H9 (cell line): ENCODE results near the gene CLPX. TPM values are rescaled to one million over a fixed set of nuclear protein-coding genes. Genes with fewer than 3 reads are reported as not detected.

Source experiments
- DNase-seq: peaks from one replicate; pipeline ENCODE4 v3.0.0-alpha.2; 2017
- H2AFZ ChIP-seq: one replicate; pipeline ENCODE4 v1.6.1; 2013; ENCODE audit warnings: mild to moderate bottlenecking, low read length, control low read depth, moderate library complexity
- H2AK5ac ChIP-seq: 2 replicates; pipeline ENCODE4 v1.6.1; 2013; ENCODE audit warnings: low read length, control low read depth, mixed read lengths; ENCODE audit not compliant: insufficient read length
- H2BK120ac ChIP-seq: one replicate; pipeline ENCODE4 v1.6.1; 2013; ENCODE audit warnings: low read depth, mild to moderate bottlenecking, low read length, control low read depth, inconsistent platforms; ENCODE audit not compliant: poor library complexity, severe bottlenecking
- H2BK12ac ChIP-seq: 2 replicates; pipeline ENCODE4 v1.6.1; 2013; ENCODE audit warnings: low read length, control low read depth, mixed read lengths, low read depth; ENCODE audit not compliant: insufficient read length
- H2BK15ac ChIP-seq: 2 replicates; pipeline ENCODE4 v1.6.1; 2013; ENCODE audit warnings: low read depth, low read length, control low read depth
- H2BK20ac ChIP-seq: one replicate; pipeline ENCODE4 v1.6.1; 2013; ENCODE audit warnings: low read depth, mild to moderate bottlenecking, low read length, control low read depth, inconsistent platforms; ENCODE audit not compliant: poor library complexity, severe bottlenecking
- H2BK5ac ChIP-seq: 2 replicates; pipeline ENCODE4 v1.6.1; 2013; ENCODE audit warnings: low read length, control low read depth, mixed read lengths; ENCODE audit not compliant: insufficient read length
- H3K14ac ChIP-seq: 2 replicates; pipeline ENCODE4 v1.6.1; 2013; ENCODE audit warnings: low read length, control low read depth; ENCODE audit not compliant: insufficient read depth
- H3K18ac ChIP-seq: 2 replicates; pipeline ENCODE4 v1.6.1; 2013; ENCODE audit warnings: low read depth, mild to moderate bottlenecking, mixed read lengths, low read length, control low read depth; ENCODE audit not compliant: insufficient read length
- H3K23ac ChIP-seq: 2 replicates; pipeline ENCODE4 v1.6.1; 2013; ENCODE audit warnings: low read length, control low read depth, mixed read lengths, low read depth; ENCODE audit not compliant: insufficient read length
- H3K23me2 ChIP-seq: 2 replicates; pipeline ENCODE4 v1.6.1; 2013; ENCODE audit warnings: low read depth, mild to moderate bottlenecking, mixed read lengths, low read length, control low read depth; ENCODE audit not compliant: insufficient read length, poor library complexity, severe bottlenecking
- H3K27ac ChIP-seq: 2 replicates; pipeline ENCODE4 v1.5.1; 2013; ENCODE audit warnings: low read length, control low read depth, mixed read lengths, low read depth; ENCODE audit not compliant: insufficient read length
- H3K27me3 ChIP-seq: 2 replicates; pipeline ENCODE4 v1.6.1; 2013; ENCODE audit warnings: low read length, control low read depth, inconsistent platforms; ENCODE audit not compliant: insufficient read depth
- H3K4ac ChIP-seq: 2 replicates; pipeline ENCODE4 v1.6.1; 2013; ENCODE audit warnings: low read depth, mild to moderate bottlenecking, control low read depth, inconsistent platforms, low read length, moderate library complexity
- H3K4me1 ChIP-seq: 2 replicates; pipeline ENCODE4 v1.6.1; 2013; ENCODE audit warnings: low read length, control low read depth, inconsistent platforms; ENCODE audit not compliant: insufficient read depth
- H3K4me2 ChIP-seq: 2 replicates; pipeline ENCODE4 v1.6.1; 2013; ENCODE audit warnings: low read length, control low read depth, mixed read lengths; ENCODE audit not compliant: insufficient read length, insufficient read depth
- H3K56ac ChIP-seq: 2 replicates; pipeline ENCODE4 v1.6.1; 2013; ENCODE audit warnings: low read depth, mild to moderate bottlenecking, mixed read lengths, low read length, control low read depth; ENCODE audit not compliant: insufficient read length
- H3K79me1 ChIP-seq: 2 replicates; pipeline ENCODE4 v1.6.1; 2013; ENCODE audit warnings: low read depth, mild to moderate bottlenecking, moderate library complexity, low read length, control low read depth, inconsistent platforms; ENCODE audit not compliant: insufficient read depth, poor library complexity, severe bottlenecking
- H3K79me2 ChIP-seq: 2 replicates; pipeline ENCODE4 v1.6.1; 2013; ENCODE audit warnings: low read length, control low read depth, inconsistent platforms; ENCODE audit not compliant: insufficient read depth
- H3K9ac ChIP-seq: 2 replicates; pipeline ENCODE4 v1.6.1; 2013; ENCODE audit warnings: low read length, control low read depth, mixed read lengths; ENCODE audit not compliant: insufficient read length; ENCODE audit errors: extremely low read depth
- H3K9me3 ChIP-seq: one replicate; pipeline ENCODE4 v1.6.1; 2013; ENCODE audit warnings: low read depth, low read length, inconsistent platforms; ENCODE audit not compliant: control insufficient read depth
- H3T11ph ChIP-seq: one replicate; pipeline ENCODE4 v1.6.1; 2013; ENCODE audit warnings: mild to moderate bottlenecking, low read length, control low read depth, inconsistent platforms
- H4K20me1 ChIP-seq: one replicate; pipeline ENCODE4 v1.6.1; 2013; ENCODE audit not compliant: control insufficient read depth, insufficient read length, insufficient read depth
- H4K5ac ChIP-seq: 2 replicates; pipeline ENCODE4 v1.6.1; 2013; ENCODE audit warnings: low read depth, mild to moderate bottlenecking, mixed read lengths, low read length, control low read depth; ENCODE audit not compliant: insufficient read length
- H4K8ac ChIP-seq: replicated peaks from 2 replicates; pipeline ENCODE4 v1.6.1; 2013; ENCODE audit warnings: low read length, control low read depth, mixed read lengths, low read depth; ENCODE audit not compliant: insufficient read length
- H4K91ac ChIP-seq: 2 replicates; pipeline ENCODE4 v1.6.1; 2013; ENCODE audit warnings: low read depth, mild to moderate bottlenecking, moderate library complexity, mixed read lengths, low read length, control low read depth; ENCODE audit not compliant: insufficient read length
- H3K27ac Mint-ChIP-seq, 3 experiments: 2 replicates in 2 of 3; 3 replicates in 1 of 3; pipeline ENCODE4 v1.8.0; 2020 to 2021; ENCODE audit warnings: mixed read lengths in 3 of 3, mild to moderate bottlenecking in 1 of 3, moderate library complexity in 1 of 3
- H3K27me3 Mint-ChIP-seq: 2 replicates; pipeline ENCODE4 v1.8.0; 2021; ENCODE audit warnings: low read depth, mild to moderate bottlenecking, moderate library complexity, mixed read lengths
- H3K36me3 Mint-ChIP-seq, 3 experiments: 2 replicates in 2 of 3; 3 replicates in 1 of 3; pipeline ENCODE4 v1.8.0; 2020 to 2021; ENCODE audit warnings: low read depth in 3 of 3, mixed read lengths in 3 of 3; ENCODE audit not compliant: insufficient read depth in 1 of 3
- H3K4me1 Mint-ChIP-seq, 2 experiments: 2 replicates each; pipeline ENCODE4 v1.8.0; 2020; ENCODE audit warnings: mixed read lengths in 2 of 2
- H3K4me3 Mint-ChIP-seq, 2 experiments: 2 replicates in 1 of 2; 3 replicates in 1 of 2; pipeline ENCODE4 v1.8.0; 2020 to 2021; ENCODE audit warnings: mild to moderate bottlenecking in 2 of 2, mixed read lengths in 2 of 2, moderate library complexity in 1 of 2
- H3K9me3 Mint-ChIP-seq, 2 experiments: 2 replicates in 1 of 2; 3 replicates in 1 of 2; pipeline ENCODE4 v1.8.0; 2020; ENCODE audit warnings: mild to moderate bottlenecking in 2 of 2, mixed read lengths in 2 of 2, moderate library complexity in 1 of 2
- WGBS: extraction: QIAGEN DNeasy Blood & Tissue Kit; methylation state at CpG from one replicate; pipeline ENCODE4 v1.1.7; 2013; ENCODE audit warnings: missing lambda C conversion rate, low lambda C conversion rate, mixed read lengths; ENCODE audit not compliant: insufficient read length; ENCODE audit errors: extremely low coverage; 5-methylcytosine and 5-hydroxymethylcytosine counted together
- total RNA-seq: library from RNA; stranded (reverse); gene quantifications from 2 replicates; pipeline ENCODE4 v1.2.1, GENCODE V29; 2021
- TF ChIP-seq, protein P1 (sequence below): fragments of 200-600 bp; sonication (generic); conservative IDR thresholded peaks from 3 replicates; pipeline ENCODE4 v1.8.0; 2021; ENCODE audit warnings: antibody characterized with exemption, mild to moderate bottlenecking

Gene CLPX
- total RNA-seq, 1 experiment from 2014 or later = 55.8 TPM

- no peak overlapping the region for H3K27ac ChIP-seq
- Mint-ChIP-seq H3K4me1 (peaks cover 12 to 25% of the 10 kb centered on the region in 2 experiments), H3K36me3 (no peaks in the 10 kb centered on the region; a peak in 1 of 7 replicates), H3K4me3 (no peak overlapping the region), H3K27me3 (peaks cover 3% of the 10 kb centered on the region), H3K27ac (no peak overlapping the region), H3K9me3 (no peaks in the 10 kb centered on the region)
- no peak overlapping the region for H2BK12ac ChIP-seq
- H2AFZ ChIP-seq = no peak overlapping the region
- H4K91ac ChIP-seq = no peak overlapping the region
- H2BK5ac ChIP-seq = no peak overlapping the region
- no peaks in the 10 kb centered on the region for H3K23me2 ChIP-seq
- H2BK120ac ChIP-seq = no peak overlapping the region
- H3K79me1 ChIP-seq = no peaks in the 10 kb centered on the region
- no peak overlapping the region for H4K5ac ChIP-seq
- no peak for DNase-seq
- H3K27me3 ChIP-seq = no peaks in the 10 kb centered on the region
- no peak overlapping the region for H3K23ac ChIP-seq
- H2BK15ac ChIP-seq = no peak overlapping the region
- H3K4me2 ChIP-seq = no peak overlapping the region
- no peak overlapping the region for H3K18ac ChIP-seq
- no peak overlapping the region for H4K8ac ChIP-seq
- WGBS = no CpG with 5 or more reads among the region's 2 CpGs
- no peaks in the 10 kb centered on the region for H3K9me3 ChIP-seq
- no peak overlapping the region for H3K14ac ChIP-seq
- H3K56ac ChIP-seq = no peak overlapping the region
- no peak overlapping the region for H3K4ac ChIP-seq
- H3K79me2 ChIP-seq = no peaks in the 10 kb centered on the region
- H3K9ac ChIP-seq = no peak overlapping the region
- H3K4me1 ChIP-seq = no peaks in the 10 kb centered on the region
- TF ChIP-seq, protein P1, sequence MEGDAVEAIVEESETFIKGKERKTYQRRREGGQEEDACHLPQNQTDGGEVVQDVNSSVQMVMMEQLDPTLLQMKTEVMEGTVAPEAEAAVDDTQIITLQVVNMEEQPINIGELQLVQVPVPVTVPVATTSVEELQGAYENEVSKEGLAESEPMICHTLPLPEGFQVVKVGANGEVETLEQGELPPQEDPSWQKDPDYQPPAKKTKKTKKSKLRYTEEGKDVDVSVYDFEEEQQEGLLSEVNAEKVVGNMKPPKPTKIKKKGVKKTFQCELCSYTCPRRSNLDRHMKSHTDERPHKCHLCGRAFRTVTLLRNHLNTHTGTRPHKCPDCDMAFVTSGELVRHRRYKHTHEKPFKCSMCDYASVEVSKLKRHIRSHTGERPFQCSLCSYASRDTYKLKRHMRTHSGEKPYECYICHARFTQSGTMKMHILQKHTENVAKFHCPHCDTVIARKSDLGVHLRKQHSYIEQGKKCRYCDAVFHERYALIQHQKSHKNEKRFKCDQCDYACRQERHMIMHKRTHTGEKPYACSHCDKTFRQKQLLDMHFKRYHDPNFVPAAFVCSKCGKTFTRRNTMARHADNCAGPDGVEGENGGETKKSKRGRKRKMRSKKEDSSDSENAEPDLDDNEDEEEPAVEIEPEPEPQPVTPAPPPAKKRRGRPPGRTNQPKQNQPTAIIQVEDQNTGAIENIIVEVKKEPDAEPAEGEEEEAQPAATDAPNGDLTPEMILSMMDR = no peak
- H2AK5ac ChIP-seq = no peak overlapping the region
- no peaks in the 10 kb centered on the region for H4K20me1 ChIP-seq
- no peak overlapping the region for H3T11ph ChIP-seq
- no peak overlapping the region for H2BK20ac ChIP-seq
Measured at GRCh38 chr15:65213241-65213640, 28.1 kb upstream of the CLPX start.
